Hepatocyte (in vitro differentiated cells): ENCODE measurements around the gene SNX19. TPM values are rescaled to one million over a fixed set of nuclear protein-coding genes. Genes with fewer than 3 reads are reported as not detected.

Source experiments
- DNase-seq: peaks from one replicate; pipeline ENCODE4 v3.0.0-alpha.2; 2016; ENCODE audit warnings: low spot score
- H2AFZ ChIP-seq: fragments of 200-600 bp; sonication (generic); 2 replicates; pipeline ENCODE4 v1.6.0; 2016; ENCODE audit warnings: antibody characterized with exemption, mild to moderate bottlenecking
- H3K27ac ChIP-seq: fragments of 200-600 bp; sonication (generic); 2 replicates; pipeline ENCODE4 v1.5.1; 2016; ENCODE audit warnings: mild to moderate bottlenecking
- H3K27me3 ChIP-seq: fragments of 200-600 bp; sonication (generic); 2 replicates; pipeline ENCODE4 v1.6.1; 2016
- H3K36me3 ChIP-seq: fragments of 200-600 bp; sonication (generic); replicated peaks from 2 replicates; pipeline ENCODE4 v1.5.1; 2016; ENCODE audit warnings: low read depth; ENCODE audit not compliant: insufficient read depth
- H3K4me1 ChIP-seq: fragments of 200-600 bp; sonication (generic); 2 replicates; pipeline ENCODE4 v1.5.1; 2016; ENCODE audit warnings: mild to moderate bottlenecking, moderate library complexity; ENCODE audit not compliant: insufficient read depth
- H3K4me2 ChIP-seq: fragments of 200-600 bp; sonication (generic); 2 replicates; pipeline ENCODE4 v1.6.0; 2016
- H3K4me3 ChIP-seq: fragments of 200-600 bp; sonication (generic); 2 replicates; pipeline ENCODE4 v1.5.1; 2016; ENCODE audit warnings: mild to moderate bottlenecking
- H3K79me2 ChIP-seq: fragments of 200-600 bp; sonication (generic); 2 replicates; pipeline ENCODE4 v1.6.0; 2017; ENCODE audit warnings: mild to moderate bottlenecking
- H3K9me2 ChIP-seq: fragments of 200-600 bp; sonication (generic); replicated peaks from 2 replicates; pipeline ENCODE4 v1.6.0; 2017; ENCODE audit warnings: mild to moderate bottlenecking; ENCODE audit not compliant: insufficient read depth
- H3K9me3 ChIP-seq: fragments of 200-600 bp; sonication (generic); 2 replicates; pipeline ENCODE4 v1.5.1; 2016; ENCODE audit warnings: low read depth, mild to moderate bottlenecking
- H4K20me1 ChIP-seq: fragments of 200-600 bp; sonication (generic); 2 replicates; pipeline ENCODE4 v1.6.0; 2016; ENCODE audit warnings: mild to moderate bottlenecking; ENCODE audit not compliant: insufficient read depth, poor library complexity, severe bottlenecking
- CTCF ChIP-seq: fragments of 200-600 bp; sonication (generic); IDR thresholded peaks from 2 replicates; pipeline ENCODE4 v1.5.1; 2016; ENCODE audit warnings: antibody characterized with exemption, mild to moderate bottlenecking; ENCODE audit not compliant: poor library complexity
- EZH2 ChIP-seq: fragments of 200-600 bp; sonication (generic); IDR thresholded peaks from 2 replicates; pipeline ENCODE4 v1.6.1; 2016; ENCODE audit warnings: antibody characterized with exemption, mild to moderate bottlenecking, borderline replicate concordance
- EZH2phosphoT487 ChIP-seq: fragments of 200-600 bp; sonication (generic); IDR thresholded peaks from one replicate; pipeline ENCODE4 v1.6.1; 2018; ENCODE audit warnings: antibody characterized with exemption, mild to moderate bottlenecking, low read depth, moderate library complexity; ENCODE audit not compliant: unreplicated experiment, severe bottlenecking
- WGBS: methylation state at CpG from one replicate; pipeline ENCODE4 v1.1.6; 2016; ENCODE audit warnings: low lambda C conversion rate; ENCODE audit errors: missing lambda C conversion rate; 5-methylcytosine and 5-hydroxymethylcytosine counted together
- polyA plus RNA-seq: library from polyadenylated mRNA; unstranded; fragments of >200 nt; fragmentation: Nextera tagmentation; extraction: Ambion mirVana; gene quantifications from 2 replicates; pipeline ENCODE4 v1.2.1, GENCODE V29; 2016
- total RNA-seq: library from RNA; depleted of rRNA; stranded (reverse); fragments of >200 nt; gene quantifications from 2 replicates; pipeline ENCODE4 v1.2.3, GENCODE V29; 2014

The SNX19 gene
- total and polyA plus RNA-seq, 2 experiments from 2014 or later: 40.6 to 64.3 TPM

GRCh38 chr11:130831506-130831905 lies 84.8 kb downstream of the SNX19 start:
- peaks cover 40% of the 10 kb centered on the region for H3K4me1 ChIP-seq
- DNase-seq: peak; percentile 52
- no peaks in the 10 kb centered on the region for H3K79me2 ChIP-seq
- H3K9me2 ChIP-seq: no peaks in the 10 kb centered on the region
- peaks cover 2% of the 10 kb centered on the region for H3K27me3 ChIP-seq
- no peaks in the 10 kb centered on the region for H4K20me1 ChIP-seq
- H2AFZ ChIP-seq: no peak overlapping the region
- no peak overlapping the region for H3K4me3 ChIP-seq
- TF ChIP-seq CTCF (no peak), EZH2 (no peak), EZH2phosphoT487 (no peak)
- 69% methylated on average over 7 of the region's 7 CpGs for WGBS
- H3K9me3 ChIP-seq: no peaks in the 10 kb centered on the region
- no peaks in the 10 kb centered on the region for H3K36me3 ChIP-seq
- peak overlapping the region; percentile 55 for H3K27ac ChIP-seq
- no peak overlapping the region for H3K4me2 ChIP-seq

GRCh38 chr11:130830566-130830965 lies 85.7 kb downstream of the SNX19 start:
- peak overlapping the region; percentile 54 for H3K27ac ChIP-seq
- no peak for TF ChIP-seq EZH2
- no peak for TF ChIP-seq EZH2phosphoT487
- no peak for TF ChIP-seq CTCF
- WGBS: 75% methylated on average over 6 of the region's 6 CpGs
- H3K4me1 ChIP-seq: peaks cover 48% of the 10 kb centered on the region
- peaks cover 2% of the 10 kb centered on the region for H3K27me3 ChIP-seq
- H3K9me3 ChIP-seq: no peaks in the 10 kb centered on the region
- no peak overlapping the region for H3K4me3 ChIP-seq
- H3K9me2 ChIP-seq: no peaks in the 10 kb centered on the region
- no peaks in the 10 kb centered on the region for H3K79me2 ChIP-seq
- H3K36me3 ChIP-seq: no peaks in the 10 kb centered on the region
- H4K20me1 ChIP-seq: no peaks in the 10 kb centered on the region
- H3K4me2 ChIP-seq: no peak overlapping the region
- DNase-seq: no peak
- no peak overlapping the region for H2AFZ ChIP-seq

GRCh38 chr11:130829920-130830511 lies 86.3 kb downstream of the SNX19 start:
- H3K9me3 ChIP-seq: no peaks in the 10 kb centered on the region
- H3K27me3 ChIP-seq: peaks cover 2% of the 10 kb centered on the region
- no peak overlapping the region for H3K4me2 ChIP-seq
- no peaks in the 10 kb centered on the region for H3K36me3 ChIP-seq
- no peak for TF ChIP-seq CTCF
- TF ChIP-seq EZH2phosphoT487: no peak
- no peak for TF ChIP-seq EZH2
- H3K27ac ChIP-seq: peak overlapping the region; percentile 26
- H2AFZ ChIP-seq: no peak overlapping the region
- H3K4me3 ChIP-seq: no peak overlapping the region
- 41% methylated on average over 6 of the region's 6 CpGs for WGBS
- DNase-seq: no peak
- H3K9me2 ChIP-seq: no peaks in the 10 kb centered on the region
- H3K4me1 ChIP-seq: peaks cover 53% of the 10 kb centered on the region
- no peaks in the 10 kb centered on the region for H4K20me1 ChIP-seq
- no peaks in the 10 kb centered on the region for H3K79me2 ChIP-seq
